GM19099 (cell line): Measurements from ENCODE around the gene WNT5A.

Experiments
- POLR2A ChIP-seq: IDR thresholded peaks from 3 replicates; pipeline ENCODE4 v1.6.1; 2011; ENCODE audit warnings: low read depth; ENCODE audit not compliant: insufficient read length; ENCODE audit errors: extremely low read depth

Gene WNT5A

GRCh38 chr3:55417211-55417610, 69.9 kb downstream of the WNT5A start:
- no peak for TF ChIP-seq POLR2A

GRCh38 chr3:55416331-55416821, 70.7 kb downstream of the WNT5A start:
- no peak for TF ChIP-seq POLR2A
